Mesenchymal stem cell (in vitro differentiated cells and primary cell): ENCODE results near the gene PCNT.

ENCODE experiments used
- DNase-seq: peaks from one replicate; pipeline ENCODE4 v3.0.0-alpha.2; 2013
- H2AFZ ChIP-seq: one replicate; pipeline ENCODE4 v1.6.1; 2013; ENCODE audit warnings: low read depth, mild to moderate bottlenecking, control low read depth, inconsistent platforms, low read length, moderate library complexity
- H2AK5ac ChIP-seq: 2 replicates; pipeline ENCODE4 v1.6.1; 2013; ENCODE audit warnings: low read length, moderate library complexity, mild to moderate bottlenecking, inconsistent platforms; ENCODE audit not compliant: severe bottlenecking
- H2BK120ac ChIP-seq: one replicate; pipeline ENCODE4 v1.6.1; 2013; ENCODE audit warnings: low read depth, mild to moderate bottlenecking, inconsistent platforms, low read length, moderate library complexity
- H2BK12ac ChIP-seq, 2 experiments: one replicate each; pipeline ENCODE4 v1.6.1; 2013; ENCODE audit warnings: inconsistent platforms in 2 of 2, low read length in 2 of 2, mild to moderate bottlenecking in 2 of 2, moderate library complexity in 2 of 2, control low read depth in 1 of 2
- H2BK15ac ChIP-seq: one replicate; pipeline ENCODE4 v1.6.1; 2013; ENCODE audit warnings: mild to moderate bottlenecking, low read depth, inconsistent platforms; ENCODE audit not compliant: poor library complexity, severe bottlenecking
- H2BK5ac ChIP-seq: 2 replicates; pipeline ENCODE4 v1.6.1; 2013; ENCODE audit warnings: low read depth, mild to moderate bottlenecking, low read length, control low read depth, inconsistent platforms; ENCODE audit not compliant: poor library complexity, severe bottlenecking
- H3K14ac ChIP-seq, 2 experiments: one replicate each; pipeline ENCODE4 v1.6.1; 2013; ENCODE audit warnings: inconsistent platforms in 2 of 2, low read length in 2 of 2, control low read depth in 1 of 2, mild to moderate bottlenecking in 1 of 2, moderate library complexity in 1 of 2
- H3K18ac ChIP-seq, 2 experiments: one replicate each; pipeline ENCODE4 v1.6.1; 2013; ENCODE audit warnings: inconsistent platforms in 2 of 2, low read length in 2 of 2, control low read depth in 1 of 2, low read depth in 1 of 2, mild to moderate bottlenecking in 1 of 2
- H3K23ac ChIP-seq, 2 experiments: one replicate each; pipeline ENCODE4 v1.6.1; 2013; ENCODE audit warnings: inconsistent platforms in 2 of 2, low read length in 2 of 2, mild to moderate bottlenecking in 2 of 2, moderate library complexity in 2 of 2, control low read depth in 1 of 2
- H3K27ac ChIP-seq: 2 replicates; pipeline ENCODE4 v1.5.1; 2013; ENCODE audit warnings: mild to moderate bottlenecking, moderate library complexity, low read length, control low read depth, inconsistent platforms; ENCODE audit not compliant: poor library complexity, severe bottlenecking
- H3K27me3 ChIP-seq, 2 experiments: 2 replicates each; pipeline versions ENCODE4 v1.6.1 to v1.7.0; 2013; ENCODE audit warnings: low read length in 2 of 2, mild to moderate bottlenecking in 2 of 2, moderate library complexity in 2 of 2, control low read depth in 1 of 2, inconsistent platforms in 1 of 2; ENCODE audit not compliant: control insufficient read depth in 1 of 2, insufficient read depth in 1 of 2
- H3K36me3 ChIP-seq, 2 experiments: 2 replicates each; pipeline versions ENCODE4 v1.6.1 to v1.7.0; 2013; ENCODE audit warnings: low read length in 2 of 2, control low read depth in 1 of 2, inconsistent platforms in 1 of 2, low read depth in 1 of 2, mild to moderate bottlenecking in 1 of 2; ENCODE audit not compliant: insufficient read depth in 2 of 2, control insufficient read depth in 1 of 2
- H3K4ac ChIP-seq, 2 experiments: one replicate each; pipeline ENCODE4 v1.6.1; 2013; ENCODE audit warnings: inconsistent platforms in 2 of 2, low read length in 2 of 2, mild to moderate bottlenecking in 2 of 2, moderate library complexity in 2 of 2, control low read depth in 1 of 2, low read depth in 1 of 2
- H3K4me1 ChIP-seq: 2 replicates; pipeline ENCODE4 v1.6.1; 2013; ENCODE audit warnings: low read depth, low read length, control low read depth; ENCODE audit not compliant: control insufficient read depth, insufficient read depth
- H3K4me2 ChIP-seq: 2 replicates; pipeline ENCODE4 v1.6.1; 2013; ENCODE audit warnings: low read length, mild to moderate bottlenecking, inconsistent platforms; ENCODE audit not compliant: poor library complexity, severe bottlenecking
- H3K4me3 ChIP-seq, 2 experiments: 2 replicates each; pipeline versions ENCODE4 v1.5.1 to v1.7.0; 2013; ENCODE audit warnings: low read length in 2 of 2, mild to moderate bottlenecking in 2 of 2, control low read depth in 1 of 2, low read depth in 1 of 2; ENCODE audit not compliant: insufficient read depth in 1 of 2
- H3K79me1 ChIP-seq: replicated peaks from 2 replicates; pipeline ENCODE4 v1.6.1; 2013; ENCODE audit warnings: mild to moderate bottlenecking, control low read depth, low read length, inconsistent platforms; ENCODE audit not compliant: poor library complexity, severe bottlenecking
- H3K9ac ChIP-seq: 2 replicates; pipeline ENCODE4 v1.7.0; 2013; ENCODE audit warnings: mild to moderate bottlenecking, low read length, moderate library complexity
- H3K9me3 ChIP-seq: 2 replicates; pipeline ENCODE4 v1.7.0; 2013; ENCODE audit warnings: mild to moderate bottlenecking, low read length; ENCODE audit not compliant: control insufficient read depth
- H4K8ac ChIP-seq: one replicate; pipeline ENCODE4 v1.6.1; 2013; ENCODE audit warnings: inconsistent platforms, mild to moderate bottlenecking, low read length, moderate library complexity
- H4K91ac ChIP-seq: one replicate; pipeline ENCODE4 v1.6.1; 2013; ENCODE audit warnings: mild to moderate bottlenecking, low read length, inconsistent platforms
- WGBS: methylation state at CpG from one replicate; pipeline ENCODE4 v1.1.7; 2013; ENCODE audit warnings: mixed read lengths; 5-methylcytosine and 5-hydroxymethylcytosine counted together

PCNT gene

DNA sequence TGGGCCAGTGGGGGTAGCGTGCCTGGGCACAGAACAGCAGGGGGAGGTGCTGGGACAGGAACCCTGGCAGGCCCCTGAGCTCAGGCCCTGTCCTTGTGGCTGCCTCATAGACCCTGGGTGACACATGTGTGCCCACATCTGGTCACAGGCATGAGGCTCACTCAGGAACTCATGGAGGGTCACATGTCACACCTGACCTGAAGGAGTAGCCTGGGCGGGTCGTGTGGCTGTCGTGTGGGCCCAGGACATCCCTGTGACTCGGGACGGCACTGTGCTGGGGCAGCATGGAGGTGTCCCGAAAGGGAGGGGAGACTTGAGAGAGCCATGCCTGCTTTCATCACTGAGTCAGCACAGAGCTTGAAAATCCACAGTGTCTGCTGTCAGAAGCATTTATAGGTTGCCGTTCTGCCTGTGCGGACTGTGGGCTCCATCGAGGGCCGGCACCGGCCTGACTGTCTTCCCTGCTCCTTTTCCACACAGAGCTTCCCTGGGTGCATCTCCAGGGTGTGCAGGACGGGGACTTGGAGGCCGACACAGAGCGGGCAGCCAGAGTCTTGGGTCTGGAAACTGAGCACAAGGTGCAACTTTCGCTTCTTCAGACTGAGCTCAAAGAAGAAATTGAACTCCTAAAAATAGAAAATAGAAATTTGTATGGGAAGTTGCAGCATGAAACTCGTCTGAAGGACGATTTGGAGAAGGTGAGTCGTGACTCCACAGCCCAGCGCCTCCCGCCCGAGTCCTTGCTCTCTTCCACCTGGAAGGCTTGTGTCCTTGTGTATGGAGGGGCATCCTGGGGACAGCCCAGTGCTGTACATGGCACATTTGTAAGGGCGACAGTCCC, 32.8 kb downstream of the PCNT start:
- Histone ChIP-seq H4K91ac (no peak overlapping the region), H2BK5ac (no peak overlapping the region), H3K14ac (no peak overlapping the region), H2AFZ (no peak overlapping the region), H2AK5ac (no peak overlapping the region), H3K27ac (no peak overlapping the region), H3K23ac (no peak overlapping the region), H3K9ac (no peak overlapping the region), H2BK12ac (no peak overlapping the region), H3K18ac (no peak overlapping the region), H3K9me3 (no peaks in the 10 kb centered on the region), H3K36me3 (peaks cover 68 to 80% of the 10 kb centered on the region in 2 experiments), H3K4ac (no peak overlapping the region), H4K8ac (no peak overlapping the region), H3K27me3 (no peaks in the 10 kb centered on the region), H3K4me1 (no peaks in the 10 kb centered on the region), H2BK120ac (no peak overlapping the region), H3K4me3 (no peak overlapping the region), H3K4me2 (no peak overlapping the region), H3K79me1 (peaks cover 20% of the 10 kb centered on the region), H2BK15ac (no peak overlapping the region)
- WGBS, result 92% methylated on average over 23 of the region's 23 CpGs
- DNase-seq, result no peak

DNA sequence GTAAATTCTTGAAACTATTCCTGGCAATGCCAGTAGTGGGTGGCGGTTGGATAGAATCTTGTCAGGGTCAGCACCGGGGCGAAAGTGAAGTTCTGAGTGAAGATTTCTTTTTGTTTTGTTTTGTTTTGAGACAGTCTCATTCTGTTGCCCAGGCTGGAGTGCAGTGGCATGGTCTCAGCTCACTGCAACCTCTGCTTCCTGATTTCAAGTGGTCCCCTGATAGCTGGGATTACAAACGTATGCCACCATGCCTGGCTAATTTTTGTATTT, 33.3 kb downstream of the PCNT start:
- no peak overlapping the region for H2BK5ac ChIP-seq
- H3K4me3 ChIP-seq, result no peak overlapping the region
- no peak for DNase-seq
- H3K18ac ChIP-seq, result no peak overlapping the region
- H3K27ac ChIP-seq, result no peak overlapping the region
- 95% methylated on average over 4 of the region's 4 CpGs for WGBS
- no peak overlapping the region for H2BK120ac ChIP-seq
- H2BK12ac ChIP-seq, result no peak overlapping the region
- no peak overlapping the region for H3K14ac ChIP-seq
- no peak overlapping the region for H3K4me2 ChIP-seq
- no peak overlapping the region for H4K91ac ChIP-seq
- H3K27me3 ChIP-seq, result no peaks in the 10 kb centered on the region
- peaks cover 67 to 80% of the 10 kb centered on the region in 2 experiments for H3K36me3 ChIP-seq
- no peak overlapping the region for H2AFZ ChIP-seq
- H2BK15ac ChIP-seq, result no peak overlapping the region
- H2AK5ac ChIP-seq, result no peak overlapping the region
- no peak overlapping the region for H4K8ac ChIP-seq
- no peak overlapping the region for H3K9ac ChIP-seq
- H3K9me3 ChIP-seq, result no peaks in the 10 kb centered on the region
- H3K4me1 ChIP-seq, result no peaks in the 10 kb centered on the region
- H3K79me1 ChIP-seq, result peaks cover 21% of the 10 kb centered on the region
- no peak overlapping the region for H3K4ac ChIP-seq
- H3K23ac ChIP-seq, result no peak overlapping the region

DNA sequence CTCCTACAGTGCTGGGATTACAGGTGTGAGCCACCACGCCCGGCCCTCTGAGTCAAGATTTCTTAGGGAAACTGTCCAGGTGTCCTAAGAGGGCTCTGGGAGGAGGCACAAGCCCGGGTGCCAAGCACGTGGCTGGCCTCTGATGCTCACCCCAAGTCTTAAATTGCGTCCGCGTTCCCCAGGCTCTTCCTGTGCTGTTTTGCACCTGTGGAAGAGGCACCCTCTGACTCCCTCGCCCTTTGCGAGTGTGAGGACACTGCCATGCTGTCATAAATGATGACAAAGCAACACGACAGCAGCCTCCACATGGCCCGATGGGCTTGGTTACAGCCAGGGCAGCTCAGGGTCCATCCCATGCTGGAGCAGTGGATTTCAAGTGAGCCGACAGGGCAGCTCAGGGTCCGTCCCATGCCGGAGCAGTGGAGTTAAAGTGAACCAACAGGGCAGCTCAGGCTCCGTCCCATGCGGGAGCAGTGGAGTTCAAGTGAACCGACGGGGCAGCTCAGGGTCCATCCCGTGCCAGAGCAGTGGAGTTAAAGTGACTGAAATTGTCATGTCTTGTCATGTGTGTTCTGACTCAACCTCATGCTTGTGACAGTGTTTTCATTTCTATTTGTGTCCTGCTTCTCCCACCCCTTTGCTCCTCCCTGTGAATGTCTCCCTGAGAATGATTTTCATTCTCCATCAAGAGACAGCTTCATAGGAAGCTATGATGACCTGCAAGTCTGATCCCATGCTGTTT, 33.9 kb downstream of the PCNT start:
- Histone ChIP-seq H3K4me2 (no peak overlapping the region), H2BK5ac (no peak overlapping the region), H3K4me3 (no peak overlapping the region), H3K27ac (no peak overlapping the region), H2BK15ac (no peak overlapping the region), H3K4ac (no peak overlapping the region), H3K27me3 (no peaks in the 10 kb centered on the region), H3K14ac (no peak overlapping the region), H3K79me1 (peaks cover 21% of the 10 kb centered on the region), H4K8ac (no peak overlapping the region), H2BK12ac (no peak overlapping the region), H2AK5ac (no peak overlapping the region), H3K9me3 (no peaks in the 10 kb centered on the region), H2BK120ac (no peak overlapping the region), H3K4me1 (no peaks in the 10 kb centered on the region), H2AFZ (no peak overlapping the region), H3K36me3 (peaks cover 64 to 77% of the 10 kb centered on the region in 2 experiments), H3K9ac (no peak overlapping the region), H4K91ac (no peak overlapping the region), H3K18ac (no peak overlapping the region), H3K23ac (no peak overlapping the region)
- DNase-seq, result no peak
- 98% methylated on average over 19 of the region's 19 CpGs for WGBS

DNA sequence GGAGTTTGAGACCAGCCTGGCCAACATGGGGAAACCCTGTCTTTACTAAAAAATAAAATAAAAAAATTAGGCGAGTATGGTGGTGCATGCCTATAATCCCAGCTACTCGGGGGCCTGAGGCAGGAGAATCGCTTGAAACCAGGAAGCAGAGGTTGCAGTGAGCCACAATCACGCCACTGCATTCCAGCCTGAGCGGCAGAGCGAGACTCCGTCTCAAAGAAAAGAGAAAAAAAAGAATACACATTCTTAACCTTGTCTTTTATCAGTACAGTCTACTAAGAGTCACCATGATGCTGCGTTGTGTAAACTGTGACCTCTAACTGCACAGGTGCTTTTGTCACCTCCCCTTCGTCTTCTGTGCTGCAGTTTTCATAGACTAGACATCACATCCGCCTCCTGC, 37.2 kb downstream of the PCNT start:
- Histone ChIP-seq H3K79me1 (peaks cover 26% of the 10 kb centered on the region), H2BK120ac (no peak overlapping the region), H3K27ac (no peak overlapping the region), H2BK12ac (no peak overlapping the region), H3K9me3 (no peaks in the 10 kb centered on the region), H3K36me3 (peaks cover 58 to 76% of the 10 kb centered on the region in 2 experiments), H2BK5ac (no peak overlapping the region), H3K4me1 (peaks cover 2% of the 10 kb centered on the region), H3K4me3 (no peak overlapping the region), H2AK5ac (no peak overlapping the region), H3K4ac (no peak overlapping the region), H3K23ac (no peak overlapping the region), H2AFZ (no peak overlapping the region), H4K91ac (no peak overlapping the region), H3K4me2 (no peak overlapping the region), H3K9ac (no peak overlapping the region), H3K18ac (no peak overlapping the region), H3K14ac (no peak overlapping the region), H2BK15ac (no peak overlapping the region), H3K27me3 (no peaks in the 10 kb centered on the region), H4K8ac (no peak overlapping the region)
- WGBS, result 97% methylated on average over 10 of the region's 10 CpGs
- no peak for DNase-seq
